Putamen (tissue), 1 donor: ENCODE data around the gene SLC25A1.

ENCODE experiments used
- DNase-seq: peaks from one replicate; pipeline ENCODE4 v3.0.0-alpha.2; 2016; ENCODE audit warnings: low spot score

SLC25A1 gene

DNA sequence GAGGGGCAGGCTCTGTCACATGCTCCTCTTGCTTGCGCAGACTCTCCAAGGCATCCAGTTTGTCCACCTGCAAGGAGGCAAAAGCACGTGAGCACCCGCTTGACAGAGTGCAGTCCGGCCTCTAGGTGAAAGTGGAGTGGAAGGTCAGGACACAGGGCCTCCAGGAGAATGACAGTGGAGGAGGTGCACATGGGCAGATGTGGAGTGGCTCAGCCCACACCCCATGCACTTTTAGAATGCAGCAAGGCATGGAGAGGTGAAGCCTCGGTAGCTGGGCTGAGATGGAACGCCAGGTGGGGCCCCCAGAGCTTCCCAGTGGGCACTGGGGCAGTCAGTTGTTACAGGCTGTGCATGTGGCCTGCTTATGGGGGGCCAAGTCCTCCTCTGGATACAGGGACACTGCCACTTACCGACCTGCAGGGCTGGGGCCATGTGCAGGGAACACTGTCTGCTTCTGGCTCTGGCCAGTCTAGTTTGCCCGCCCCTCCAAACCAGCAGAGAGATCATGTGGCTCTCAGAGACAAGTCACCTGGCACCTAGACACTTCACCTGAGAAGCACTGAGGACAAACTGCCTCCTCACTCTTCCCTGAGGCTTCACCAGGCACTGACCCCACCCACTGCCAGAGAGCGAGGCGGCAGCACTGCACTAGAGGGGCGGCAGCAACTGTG lies 2.3 kb upstream of the SLC25A1 start:
- no peak for DNase-seq

DNA sequence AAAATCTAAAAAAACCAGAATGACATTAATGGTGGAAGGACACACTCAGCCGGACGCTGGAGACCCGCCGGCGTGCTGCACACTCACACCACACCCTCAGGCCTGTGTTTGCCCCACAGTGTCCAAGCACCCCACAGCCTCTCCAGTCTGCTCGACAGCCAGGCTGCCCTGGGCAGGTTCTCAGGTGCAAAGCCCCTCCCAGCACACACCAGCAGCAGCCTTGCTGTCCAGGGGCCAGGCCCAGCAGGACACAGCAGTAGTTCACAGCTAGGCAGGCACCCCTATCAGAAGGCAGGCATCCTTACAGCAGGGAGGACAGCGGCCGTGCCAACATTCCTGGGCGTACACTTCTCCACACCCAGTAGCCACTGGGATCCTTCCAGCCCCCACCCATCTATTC lies 1.7 kb upstream of the SLC25A1 start:
- DNase-seq: no peak

DNA sequence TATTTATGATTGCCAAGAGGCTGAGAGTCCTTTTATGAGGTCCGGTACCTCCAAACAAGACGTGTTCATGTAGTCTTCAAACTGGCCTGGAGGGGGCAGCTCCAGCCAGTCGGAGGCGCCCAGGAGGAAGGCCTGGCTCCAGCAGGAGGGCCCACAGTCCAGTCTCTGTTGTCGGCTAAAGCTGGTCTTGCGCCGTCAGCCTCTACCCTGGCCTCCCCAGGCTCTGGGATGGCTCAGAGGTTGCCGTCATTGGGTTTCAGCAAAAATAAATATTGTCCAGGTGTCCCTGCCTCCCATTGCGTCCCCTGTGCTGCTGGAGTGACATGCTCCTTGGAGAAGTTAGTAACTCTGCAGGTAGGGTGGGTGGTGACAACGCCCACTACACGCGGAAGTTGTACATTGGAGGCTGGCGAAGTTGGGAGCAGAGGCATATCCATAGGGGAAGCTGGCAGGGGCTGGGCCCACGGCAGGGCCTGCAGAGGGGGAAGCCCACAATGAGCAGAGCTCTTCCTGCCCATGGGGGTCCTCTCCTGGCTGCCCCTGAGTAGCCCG lies 1.0 kb upstream of the SLC25A1 start:
- peak; percentile 80 for DNase-seq

DNA sequence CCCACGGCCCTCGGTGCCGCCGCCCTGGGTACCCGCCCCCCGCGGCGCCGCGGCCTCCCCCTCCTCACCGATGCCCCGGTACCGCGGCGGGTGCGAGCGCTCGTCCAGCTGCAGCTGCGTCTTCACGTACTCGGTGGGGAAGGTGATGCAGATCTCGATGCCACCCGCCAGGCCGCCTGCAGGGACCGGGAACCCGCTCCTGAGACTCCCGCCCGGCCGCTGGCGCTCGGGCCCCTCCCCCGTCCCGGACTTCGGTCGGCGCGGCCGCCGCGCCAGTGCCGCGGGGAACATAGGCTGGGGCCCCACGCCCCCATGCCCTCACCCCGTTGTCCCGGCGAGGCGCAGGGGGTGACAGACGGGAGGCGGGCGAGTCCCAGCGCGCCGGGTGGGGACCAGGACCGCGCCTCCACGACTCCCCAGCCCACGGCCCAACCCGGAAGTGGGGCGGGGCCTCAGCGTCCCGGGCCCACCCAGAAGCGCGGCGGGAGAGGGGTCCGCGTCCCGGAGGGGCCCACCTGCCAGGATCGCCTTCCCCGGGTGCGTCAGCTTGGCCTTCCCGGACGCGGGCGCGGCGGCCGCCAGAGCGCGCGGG lies 375 bp downstream of the SLC25A1 start:
- DNase-seq: peak; percentile 49

DNA sequence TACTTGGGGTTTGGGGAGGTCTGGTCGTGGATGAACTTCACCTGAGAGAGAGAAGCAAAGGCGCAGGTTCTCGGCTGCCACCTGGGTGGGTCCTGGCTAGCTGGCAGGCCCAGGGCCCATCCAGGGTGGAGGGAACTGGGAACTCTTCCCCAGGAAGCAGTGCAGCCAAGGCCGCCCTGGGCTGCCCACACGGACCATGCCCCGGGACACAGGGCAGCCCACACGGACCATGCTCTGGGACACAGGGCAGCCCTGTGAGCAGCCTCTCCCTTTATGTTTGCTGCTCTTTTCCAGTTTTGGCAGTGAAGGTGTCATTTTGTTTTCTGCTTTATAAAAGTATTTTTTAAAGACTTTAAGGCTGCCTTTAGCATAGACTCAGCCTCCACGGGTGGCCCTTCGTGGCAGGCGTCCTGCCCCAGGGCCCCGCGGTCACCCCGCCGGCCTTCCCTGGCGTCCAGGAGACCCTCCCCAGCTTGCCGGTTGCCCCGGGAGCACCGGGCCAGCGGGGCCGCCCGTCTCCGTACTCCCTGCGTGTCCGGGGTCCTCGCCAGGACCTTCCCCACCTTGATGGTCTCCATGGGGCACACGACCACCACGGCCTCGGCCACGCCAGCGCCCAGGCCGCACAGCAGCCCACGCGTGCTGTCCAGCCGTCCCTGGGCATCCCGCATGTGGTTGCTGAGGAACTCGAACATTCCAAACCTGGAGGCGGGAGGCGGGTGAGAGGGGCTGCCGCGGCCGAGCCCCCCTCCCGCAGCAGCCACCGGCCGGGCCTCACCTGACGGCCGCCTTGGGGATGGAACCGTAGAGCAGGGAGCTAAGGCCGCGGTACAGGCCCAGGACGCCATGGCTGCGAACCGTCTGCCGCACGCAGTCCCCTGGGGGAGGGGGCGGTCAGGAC lies 1.1 kb downstream of the SLC25A1 start:
- DNase-seq: no peak

DNA sequence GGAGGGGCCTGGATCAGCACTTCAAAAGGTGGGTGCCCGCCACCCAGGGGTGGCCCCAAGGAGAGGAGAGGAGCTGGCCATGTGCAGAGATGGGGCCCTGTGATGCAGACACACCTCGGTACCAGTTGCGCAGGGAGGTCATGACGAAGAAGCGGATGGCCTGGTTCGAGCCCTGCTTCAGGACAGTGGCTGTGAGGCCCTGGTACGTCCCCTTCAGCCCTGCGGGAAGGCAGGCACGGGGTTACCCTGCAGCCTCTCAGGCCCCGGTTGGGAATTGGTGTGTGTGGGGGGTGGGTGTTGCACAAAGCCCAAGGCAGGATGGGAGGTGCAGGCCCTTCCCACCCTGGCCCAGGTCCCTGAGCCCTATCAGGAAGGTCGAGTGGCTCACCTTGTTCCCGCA lies 1.8 kb downstream of the SLC25A1 start:
- DNase-seq: no peak

DNA sequence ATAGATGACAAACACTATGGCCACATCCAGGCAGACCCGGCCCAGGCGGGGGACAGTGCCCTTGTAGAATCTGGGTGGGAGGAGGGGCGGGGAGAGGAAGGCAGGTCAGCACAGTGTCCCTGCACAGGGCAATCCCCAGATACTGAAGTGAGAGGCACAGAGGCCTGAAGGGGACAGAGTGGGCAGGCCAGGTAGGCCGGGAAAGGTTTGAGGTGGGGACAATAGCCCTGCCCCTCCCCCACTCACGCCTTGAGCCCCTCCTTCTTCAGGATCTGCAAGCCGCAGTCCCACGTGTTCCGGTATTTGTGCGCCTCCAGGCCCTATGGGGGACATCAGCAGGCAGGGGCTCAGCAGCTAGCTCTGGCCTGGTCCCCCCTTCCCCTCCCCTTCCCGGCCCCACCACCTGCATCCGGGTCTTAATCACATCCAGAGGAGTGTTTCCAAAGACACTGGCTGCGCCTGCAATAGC lies 2.3 kb downstream of the SLC25A1 start:
- no peak for DNase-seq

DNA sequence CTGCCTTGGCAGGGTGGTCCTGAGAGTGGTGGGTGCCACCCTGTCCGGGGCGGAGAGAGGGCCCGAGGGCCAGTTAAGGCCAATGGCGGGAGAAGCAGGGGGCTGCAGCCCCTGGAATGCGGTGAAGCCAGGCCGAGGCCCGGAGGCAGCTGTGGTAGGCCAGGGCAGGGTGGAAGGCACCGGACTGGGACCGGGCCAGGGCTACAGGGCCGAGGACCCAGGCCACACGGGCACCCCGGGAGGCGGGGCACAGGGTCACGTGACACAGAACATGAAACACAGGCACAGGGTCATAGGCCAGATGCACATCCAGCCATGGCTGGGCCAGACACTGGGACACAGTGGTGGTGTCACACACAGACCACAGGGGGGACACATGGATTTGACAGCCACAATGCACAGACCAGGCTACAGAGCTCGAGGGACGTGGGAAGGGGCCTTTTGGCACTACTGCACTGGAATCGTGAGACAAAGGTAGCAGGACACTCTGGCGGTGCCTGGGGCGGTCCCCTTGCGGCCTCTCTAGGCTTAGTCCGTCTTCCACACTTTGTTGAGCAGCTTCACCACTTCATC lies 2.8 kb downstream of the SLC25A1 start:
- DNase-seq: no peak

DNA sequence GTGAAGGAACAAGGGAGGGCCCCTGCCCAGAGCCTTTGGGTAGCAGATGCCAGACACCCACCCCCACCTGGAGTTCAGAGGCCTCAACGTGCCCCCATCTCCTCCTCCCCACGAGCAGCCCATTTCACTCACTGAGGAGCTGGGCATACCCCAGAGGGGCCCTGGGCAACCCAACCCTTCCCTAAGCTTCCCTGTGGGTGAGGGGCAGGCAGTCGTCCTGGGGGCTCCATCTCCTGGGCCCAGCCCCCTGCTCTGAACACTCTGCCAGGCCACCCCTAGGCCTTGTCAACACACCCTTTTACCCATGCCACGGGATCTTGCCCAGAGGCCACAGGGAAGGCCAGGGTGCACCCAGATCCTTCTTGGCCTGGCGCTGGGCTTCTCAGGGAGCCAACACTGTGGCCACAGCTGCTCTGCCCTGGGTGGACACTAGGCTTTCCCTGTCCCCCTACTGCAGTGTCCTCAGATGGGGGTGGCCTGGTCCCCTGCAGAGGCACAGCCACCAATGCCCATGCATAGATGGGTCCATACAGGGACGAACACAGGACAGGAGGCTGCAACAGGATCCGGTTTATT lies 3.4 kb downstream of the SLC25A1 start:
- DNase-seq: no peak

DNA sequence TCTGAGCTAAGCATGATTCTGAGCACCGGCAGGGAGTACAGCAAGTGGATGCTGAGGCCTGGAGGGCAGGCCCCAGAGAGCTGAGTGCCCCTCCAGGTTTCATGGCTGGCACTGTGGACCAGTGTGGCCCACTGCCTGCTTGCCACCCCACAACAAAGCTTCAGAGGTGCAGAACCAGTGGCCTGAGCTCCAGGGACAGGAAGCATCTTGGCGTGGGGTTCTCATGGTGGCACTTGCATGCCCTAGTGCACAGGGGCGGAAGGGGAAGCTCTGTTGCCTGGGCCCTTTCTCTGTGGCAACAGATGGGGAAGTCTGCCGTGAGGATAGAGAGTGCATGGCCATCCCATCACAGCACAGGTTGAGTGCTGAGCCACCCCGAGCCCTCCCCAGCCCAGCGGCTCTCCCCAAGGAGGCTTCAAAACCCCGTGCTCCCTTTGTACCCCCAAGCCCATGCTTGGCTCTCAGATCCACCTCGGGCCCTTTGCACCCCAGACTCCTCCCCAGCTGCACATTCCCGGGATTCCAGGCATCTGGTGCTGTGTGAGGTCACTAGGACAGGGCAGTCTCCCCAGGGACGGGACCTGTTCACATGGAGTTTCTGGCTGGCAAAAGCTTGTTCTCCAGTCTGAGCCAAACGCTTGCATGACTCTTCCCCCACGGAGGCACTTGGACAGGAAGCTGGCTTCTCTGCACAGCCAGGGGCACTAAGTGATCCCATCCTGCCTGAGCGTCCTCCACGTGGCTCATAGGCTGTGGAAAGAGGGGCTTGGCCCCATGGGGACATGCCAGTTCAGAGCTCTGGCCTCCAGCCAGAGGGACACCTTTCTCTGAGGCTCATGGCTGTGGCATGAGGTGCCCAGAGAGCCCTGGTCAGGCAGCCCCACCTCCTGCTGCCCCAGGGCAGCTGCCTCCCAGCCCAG lies 4.2 kb downstream of the SLC25A1 start:
- no peak for DNase-seq

DNA sequence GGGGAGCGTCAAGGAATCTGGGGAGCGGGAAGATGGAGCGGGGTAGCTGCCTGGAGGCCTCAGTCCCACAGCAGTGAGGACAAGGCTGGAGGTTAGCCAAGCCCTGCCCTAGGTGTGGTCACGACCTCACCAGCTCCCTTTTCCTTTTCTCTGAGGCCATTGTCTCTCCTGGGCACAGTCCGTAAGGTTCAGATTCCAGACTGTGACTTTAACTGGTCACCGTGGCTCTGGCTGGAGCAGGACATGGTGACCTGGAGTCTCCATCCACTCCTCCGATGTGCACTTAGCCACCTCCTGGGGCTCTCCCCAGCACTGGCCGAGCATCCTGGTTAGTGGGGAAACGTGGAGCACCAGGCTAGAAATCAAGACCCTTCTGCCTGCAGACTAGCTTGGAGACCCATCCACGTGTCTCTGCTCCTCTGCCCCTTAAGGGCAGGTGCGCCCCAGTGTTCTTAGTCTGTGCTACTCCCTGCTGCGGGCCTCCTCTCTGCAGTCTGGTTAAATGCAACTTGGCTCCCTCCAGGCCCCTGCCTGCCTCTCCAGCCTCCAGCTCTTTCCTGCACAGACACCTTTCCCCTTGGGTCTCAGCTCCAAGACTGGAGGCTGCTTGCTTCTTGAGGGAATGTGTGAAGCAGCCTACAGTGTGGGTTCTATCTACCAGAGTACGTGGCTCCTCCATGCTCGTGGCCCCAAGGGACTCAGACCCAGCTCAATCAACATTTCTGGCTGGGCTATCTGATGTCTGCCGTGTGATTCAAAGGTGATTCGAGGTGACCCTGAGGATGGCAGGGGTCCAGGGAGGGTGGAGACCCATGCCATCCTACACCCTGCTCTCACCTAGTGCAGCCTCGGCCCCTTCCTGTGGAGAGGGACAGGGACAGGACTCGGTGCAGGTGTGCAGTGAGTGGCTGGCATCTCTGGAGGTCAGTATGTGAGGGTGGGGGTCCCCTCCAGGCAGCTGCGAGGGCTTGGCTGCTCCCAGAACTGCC lies 5.2 kb downstream of the SLC25A1 start:
- no peak for DNase-seq

DNA sequence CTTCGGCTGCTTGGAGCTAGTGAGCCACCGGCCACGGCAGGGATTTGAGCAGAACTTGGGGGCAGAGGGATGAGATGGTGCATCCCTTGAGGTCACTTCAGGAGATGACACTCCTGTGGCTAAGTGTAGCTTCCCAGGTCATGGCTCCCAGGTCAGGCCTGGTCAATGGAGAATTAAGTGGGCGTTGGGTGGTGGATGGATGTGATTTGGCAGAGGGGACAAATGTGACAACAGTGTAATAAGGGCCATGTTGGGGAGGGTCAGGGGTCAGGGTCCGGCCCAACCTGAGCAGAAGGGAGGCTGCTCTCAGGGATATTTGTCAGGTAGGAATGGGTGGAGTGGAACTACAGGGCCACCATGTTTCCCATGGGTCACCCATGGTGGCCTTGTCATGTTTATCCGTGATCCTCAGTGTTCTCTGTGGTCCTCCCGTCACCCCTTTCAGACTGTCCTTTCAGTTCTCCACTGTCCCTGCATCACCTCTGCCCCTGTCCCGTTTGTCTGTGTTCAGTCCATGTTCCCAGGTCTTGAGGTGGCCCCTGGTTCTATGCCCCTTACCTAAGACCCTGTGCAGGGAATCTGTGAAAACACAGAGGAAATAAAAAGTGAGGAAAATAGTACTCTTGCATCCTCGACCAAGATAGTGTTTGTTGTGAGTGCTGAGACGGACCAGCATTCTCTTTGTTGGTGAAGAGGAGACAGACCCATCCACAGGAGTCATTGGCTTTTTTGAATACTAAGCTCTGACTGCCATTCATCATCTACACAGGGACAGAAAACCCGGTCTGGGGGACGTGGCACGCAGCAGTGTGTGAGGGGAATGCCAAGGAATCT lies 6.1 kb downstream of the SLC25A1 start:
- no peak for DNase-seq

DNA sequence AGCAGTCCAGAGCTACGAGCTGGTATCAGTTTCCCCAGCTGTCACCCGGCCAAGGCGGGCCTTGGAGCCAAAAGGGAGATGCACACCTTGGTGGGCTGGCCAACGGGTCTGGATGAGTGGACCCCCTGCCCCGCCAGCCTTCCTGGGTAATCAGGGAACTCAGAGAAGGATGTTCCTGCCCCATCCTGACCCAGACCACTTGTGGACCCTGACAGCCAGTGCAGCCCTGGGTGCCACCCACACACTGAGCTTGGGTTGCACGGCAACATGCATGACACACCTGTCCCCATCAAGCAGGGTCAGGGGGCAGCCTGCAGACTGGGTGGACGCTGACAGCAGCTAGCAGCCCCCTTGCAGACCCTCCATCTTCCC lies 8.6 kb downstream of the SLC25A1 start:
- no peak for DNase-seq

DNA sequence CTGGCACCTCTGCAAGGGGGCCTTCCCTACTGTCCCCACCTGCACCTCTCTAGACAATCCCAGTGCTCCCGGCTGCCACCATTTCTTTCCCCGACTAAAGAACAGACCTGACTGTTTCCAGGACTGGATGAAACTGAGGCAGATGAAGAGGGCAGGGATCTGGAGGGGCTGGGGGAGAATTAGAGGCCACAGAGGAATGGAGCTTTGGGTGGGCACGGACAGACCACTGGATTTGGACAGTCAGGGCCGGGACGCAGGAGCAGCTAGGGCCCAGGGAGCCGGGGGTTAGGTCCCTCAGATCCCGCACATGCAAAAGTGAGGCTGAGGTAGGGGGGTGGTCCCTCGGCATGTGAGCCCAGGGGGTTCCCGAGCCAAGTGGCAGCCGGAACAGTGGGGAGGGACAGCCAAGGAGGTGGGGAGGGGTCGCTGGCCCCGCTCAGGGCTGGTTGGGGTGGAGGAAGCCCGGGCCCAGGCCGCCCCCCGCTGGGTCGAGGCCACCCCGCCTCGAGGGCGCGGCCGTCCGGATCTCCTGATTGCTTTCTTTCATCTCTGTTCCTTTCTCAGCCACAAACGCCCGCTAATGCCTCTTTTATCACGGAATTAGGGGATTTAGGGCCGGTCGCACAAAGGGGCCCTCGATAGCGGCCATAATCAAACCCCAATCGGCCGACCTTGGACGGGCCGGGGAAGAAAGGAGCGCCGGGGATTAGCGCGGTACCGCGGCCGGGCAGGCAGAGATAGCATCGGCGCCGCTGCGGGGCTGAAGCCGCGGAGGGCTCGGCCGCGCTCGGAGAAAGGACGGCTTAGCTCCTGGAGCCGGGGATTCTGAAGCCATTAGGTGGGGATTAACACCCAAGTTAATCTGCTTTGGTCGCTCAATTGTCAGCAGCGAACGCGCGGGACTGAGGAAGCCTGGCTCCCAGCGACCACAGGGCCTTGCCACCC lies 9.3 kb downstream of the SLC25A1 start:
- no peak for DNase-seq

DNA sequence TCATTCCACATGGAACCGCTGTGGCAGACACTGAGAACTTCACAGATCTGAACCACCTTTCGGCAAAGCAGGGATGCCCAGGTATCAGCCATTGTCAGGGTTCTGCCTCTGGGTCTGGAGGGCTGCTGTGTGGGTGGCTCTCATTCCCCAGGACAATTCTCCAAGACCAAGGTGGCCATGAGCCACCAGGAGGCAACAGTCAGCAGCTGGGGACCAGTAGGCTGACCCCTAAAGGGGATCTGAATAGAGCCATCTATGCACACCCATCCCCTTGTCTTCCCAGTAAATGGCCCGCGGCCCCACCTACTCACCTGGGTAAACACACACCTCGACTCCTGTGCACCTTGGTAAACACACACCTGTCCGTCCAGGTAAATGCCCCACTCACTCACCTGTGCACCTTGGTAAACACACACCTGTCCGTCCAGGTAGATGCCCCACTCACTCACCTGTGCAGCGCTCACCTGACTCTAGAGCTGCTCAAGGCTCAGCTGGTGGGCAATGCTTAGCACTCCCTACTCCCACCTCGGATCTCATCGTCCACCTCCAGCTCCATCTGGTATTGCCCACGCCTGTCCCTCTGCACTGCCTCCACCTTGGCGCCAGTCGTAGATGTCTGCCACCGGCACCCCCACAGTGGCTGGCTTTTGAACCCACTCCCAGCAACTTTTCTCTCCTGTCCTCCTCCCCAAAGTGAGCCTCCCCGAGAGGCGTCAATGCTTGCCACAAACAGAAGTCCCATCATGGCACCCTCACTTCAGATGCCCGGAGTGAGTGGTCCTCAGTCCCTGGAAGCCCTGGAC lies 10.2 kb downstream of the SLC25A1 start:
- DNase-seq: no peak

DNA sequence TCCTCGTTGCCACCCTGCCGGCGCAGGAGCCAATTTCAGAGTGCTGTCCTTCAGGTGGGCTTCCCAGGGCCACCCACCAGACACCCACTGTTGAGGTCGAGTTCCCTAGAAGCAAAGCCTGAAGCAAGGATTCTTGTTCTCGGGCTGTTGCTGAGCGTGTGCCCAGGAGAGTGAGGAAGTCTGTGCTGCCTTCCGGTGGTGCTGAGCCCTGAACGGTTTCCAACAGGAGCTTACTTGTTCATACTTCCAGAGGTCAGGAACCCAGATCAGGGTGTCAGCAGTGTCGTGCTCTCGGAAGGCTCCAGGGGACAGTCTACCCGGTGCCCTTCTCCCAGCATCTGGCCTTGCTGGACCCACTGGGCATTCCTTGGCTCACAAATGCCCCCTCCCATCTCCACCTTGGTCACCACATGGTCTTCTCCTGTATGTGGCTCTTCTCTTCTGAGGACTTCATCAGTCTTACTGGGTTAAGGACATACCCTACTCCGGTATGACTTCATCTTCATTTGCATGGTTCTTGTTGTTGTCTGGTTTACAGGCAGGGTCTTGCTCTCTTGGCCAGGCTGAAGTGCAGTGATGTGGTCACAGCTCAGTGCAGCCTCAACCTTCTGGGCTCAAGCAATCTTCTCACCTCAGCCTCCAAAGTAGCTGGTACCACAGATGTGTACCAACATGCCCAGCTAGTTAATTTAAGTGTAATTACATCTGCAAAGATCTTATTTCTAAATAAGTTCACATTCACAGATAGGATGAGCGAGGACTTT lies 11.2 kb downstream of the SLC25A1 start:
- DNase-seq: no peak
